Putamen (tissue), 1 donor: ENCODE data around the gene BICC1.

Experiments
- DNase-seq: peaks from one replicate; pipeline ENCODE4 v3.0.0-alpha.2; 2016; ENCODE audit warnings: low spot score

Gene BICC1

DNA sequence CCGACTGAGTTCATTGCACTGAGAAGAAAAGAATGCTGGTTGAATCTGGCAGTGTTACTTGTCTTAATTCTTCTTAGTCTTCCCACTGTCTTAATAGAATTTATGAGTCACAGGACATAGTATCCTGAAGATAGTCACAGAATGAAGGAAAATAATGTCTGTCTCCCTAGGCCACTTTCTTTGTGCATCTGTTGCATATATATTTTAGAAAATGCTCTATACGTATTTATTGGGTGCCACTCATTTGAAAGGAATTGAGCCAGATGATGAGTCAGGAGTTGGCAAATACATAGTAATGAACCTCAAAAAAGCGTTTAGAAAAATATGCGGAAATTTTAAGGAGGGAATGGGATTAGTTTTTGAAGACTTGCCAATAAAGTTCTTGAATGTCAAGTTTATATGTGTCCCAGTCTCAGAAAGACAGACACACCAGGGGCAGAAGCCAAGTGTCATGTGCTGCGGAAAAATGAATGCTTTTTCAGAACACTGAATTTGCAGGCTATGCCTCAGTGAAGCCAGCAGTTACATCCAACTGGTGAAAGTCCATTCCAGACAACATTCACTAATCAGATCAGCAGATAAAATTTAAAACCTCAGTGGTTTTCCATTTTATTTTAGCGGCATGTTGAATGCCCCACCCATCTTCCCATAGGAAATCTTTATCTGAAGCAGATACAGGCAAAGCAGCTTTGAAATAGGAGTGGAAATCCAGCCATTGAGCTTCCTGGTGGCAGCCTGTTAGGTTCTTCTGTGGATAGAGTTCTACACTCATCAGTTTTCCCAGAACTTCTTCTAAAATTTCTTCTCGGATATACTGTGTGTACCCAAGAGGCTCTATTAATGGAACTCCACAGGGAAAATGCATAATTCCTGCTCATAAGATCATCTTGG, 308.4 kb downstream of the BICC1 start:
- DNase-seq: no peak

DNA sequence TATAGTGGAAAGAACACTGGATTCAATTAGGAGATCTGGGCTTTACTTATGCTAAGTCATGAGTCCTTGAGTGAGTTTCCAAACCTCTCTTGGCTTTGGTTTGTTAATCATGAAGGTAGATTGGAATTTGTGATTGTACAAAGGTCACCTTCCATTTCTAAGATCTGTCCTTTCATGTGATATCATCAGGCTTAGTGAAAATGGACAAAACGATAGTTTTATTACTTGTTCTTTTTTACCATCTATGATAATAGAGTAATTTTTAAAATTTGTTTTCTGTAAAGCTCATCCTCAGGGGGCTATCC, 309.0 kb downstream of the BICC1 start:
- DNase-seq: no peak

DNA sequence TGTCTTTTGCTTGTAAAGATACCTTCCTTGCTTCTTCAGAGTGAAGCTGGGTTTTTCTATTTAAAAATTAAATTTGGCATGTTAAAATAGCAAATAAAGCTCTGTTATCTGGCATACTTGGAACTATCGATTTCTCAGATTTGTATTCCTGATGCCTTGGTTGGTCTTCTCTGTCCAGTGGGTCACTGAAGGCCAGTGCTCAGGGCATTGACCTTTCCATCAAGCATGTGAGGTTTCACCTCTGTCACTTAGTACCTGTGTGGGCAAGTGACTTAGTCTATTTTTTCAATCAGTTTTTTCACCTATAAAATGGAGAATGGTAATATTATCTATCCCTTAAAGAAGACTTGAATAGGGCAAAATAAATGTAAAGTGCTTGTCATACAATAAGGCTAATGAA, 311.3 kb downstream of the BICC1 start:
- no peak for DNase-seq

DNA sequence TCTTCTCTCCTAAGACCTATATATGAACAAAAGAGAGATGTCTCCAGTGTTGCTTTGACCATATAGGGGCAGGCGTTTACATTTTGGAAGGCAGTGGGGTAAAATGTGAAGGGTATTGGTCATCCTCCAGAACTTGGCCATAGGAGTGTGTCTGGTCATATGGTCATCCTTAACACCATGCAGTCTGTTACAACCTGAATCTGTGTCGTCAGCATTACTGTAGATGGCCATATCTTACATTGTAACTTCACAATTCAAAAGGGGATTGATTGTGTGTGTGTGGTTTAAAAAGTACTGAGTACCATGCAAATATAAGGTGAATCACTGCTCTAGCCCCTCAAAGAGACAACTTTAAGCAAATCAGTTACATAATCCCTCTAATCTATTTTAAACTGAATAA, 311.7 kb downstream of the BICC1 start:
- no peak for DNase-seq

DNA sequence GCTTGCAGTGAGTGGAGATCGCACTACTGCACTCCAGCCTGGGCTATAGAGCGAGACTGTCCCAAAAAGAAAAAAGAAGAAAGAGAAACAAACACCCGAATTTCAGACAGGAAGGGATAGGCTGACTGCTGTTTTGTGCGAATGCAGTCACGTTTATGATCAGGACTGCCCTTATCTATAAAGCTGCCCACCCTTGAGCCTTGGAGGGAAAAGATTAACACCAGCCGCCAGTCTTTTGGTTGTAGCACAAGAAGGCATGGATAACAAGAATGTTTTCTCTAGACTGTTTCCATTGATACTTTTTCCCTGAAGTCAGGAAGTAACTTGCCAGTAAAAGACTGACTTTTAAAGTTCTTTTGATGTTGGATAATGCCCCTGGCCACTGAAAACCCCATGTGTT, 314.0 kb downstream of the BICC1 start:
- DNase-seq: no peak

DNA sequence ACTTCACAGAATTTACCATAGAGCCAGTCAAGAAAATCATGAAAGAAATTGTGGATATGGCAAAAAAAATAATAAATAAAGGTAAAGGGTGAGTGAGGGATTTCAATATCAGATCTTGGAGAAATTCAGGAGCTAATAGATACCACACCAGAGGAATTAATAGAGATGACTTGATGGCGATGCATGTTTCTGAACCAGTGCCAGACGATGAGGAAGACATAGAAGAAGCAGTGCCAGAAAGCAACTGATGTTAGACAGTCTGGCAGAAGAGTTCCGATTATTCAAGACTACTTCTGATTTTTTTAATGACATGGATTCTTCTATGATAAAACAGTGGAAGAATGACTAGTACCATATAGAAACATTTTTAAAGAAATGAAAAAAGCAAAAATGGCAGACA, 314.7 kb downstream of the BICC1 start:
- no peak for DNase-seq

DNA sequence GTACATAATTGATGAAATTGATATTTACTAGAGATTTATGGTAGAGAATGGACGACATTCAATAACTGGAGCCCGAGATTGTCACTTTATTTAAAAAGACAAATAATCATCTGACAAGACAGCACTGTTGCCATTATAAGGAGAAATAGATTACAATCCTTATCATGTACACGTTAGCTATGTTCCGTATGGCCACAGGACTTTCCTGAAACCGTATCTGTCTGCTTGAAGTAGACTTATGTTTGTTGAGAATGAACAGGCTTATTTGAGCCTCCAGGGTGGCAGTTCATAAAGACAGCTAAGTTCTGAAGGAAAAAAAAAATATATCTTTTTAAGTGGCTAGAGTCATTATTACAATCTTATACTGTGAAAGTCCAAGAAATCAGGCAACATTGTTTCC, 317.2 kb downstream of the BICC1 start:
- no peak for DNase-seq

DNA sequence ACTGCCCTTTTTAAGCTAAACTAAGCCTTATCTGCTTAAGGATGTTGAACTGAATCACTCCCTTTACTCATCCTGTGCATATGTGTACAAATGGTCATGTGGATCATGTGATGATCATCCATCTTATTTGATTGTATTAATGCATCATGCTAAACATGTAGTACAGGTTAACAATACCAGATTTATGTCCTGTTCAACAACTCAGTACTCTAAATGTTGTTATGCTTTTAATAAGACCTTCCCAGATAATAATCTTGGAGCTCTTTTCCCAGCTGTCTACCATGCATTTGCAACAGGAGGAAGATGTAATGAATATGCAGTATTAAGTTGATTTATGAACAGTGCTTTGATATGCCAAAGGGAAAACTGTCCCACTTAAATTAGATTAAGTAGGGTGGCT, 318.0 kb downstream of the BICC1 start:
- DNase-seq: no peak

DNA sequence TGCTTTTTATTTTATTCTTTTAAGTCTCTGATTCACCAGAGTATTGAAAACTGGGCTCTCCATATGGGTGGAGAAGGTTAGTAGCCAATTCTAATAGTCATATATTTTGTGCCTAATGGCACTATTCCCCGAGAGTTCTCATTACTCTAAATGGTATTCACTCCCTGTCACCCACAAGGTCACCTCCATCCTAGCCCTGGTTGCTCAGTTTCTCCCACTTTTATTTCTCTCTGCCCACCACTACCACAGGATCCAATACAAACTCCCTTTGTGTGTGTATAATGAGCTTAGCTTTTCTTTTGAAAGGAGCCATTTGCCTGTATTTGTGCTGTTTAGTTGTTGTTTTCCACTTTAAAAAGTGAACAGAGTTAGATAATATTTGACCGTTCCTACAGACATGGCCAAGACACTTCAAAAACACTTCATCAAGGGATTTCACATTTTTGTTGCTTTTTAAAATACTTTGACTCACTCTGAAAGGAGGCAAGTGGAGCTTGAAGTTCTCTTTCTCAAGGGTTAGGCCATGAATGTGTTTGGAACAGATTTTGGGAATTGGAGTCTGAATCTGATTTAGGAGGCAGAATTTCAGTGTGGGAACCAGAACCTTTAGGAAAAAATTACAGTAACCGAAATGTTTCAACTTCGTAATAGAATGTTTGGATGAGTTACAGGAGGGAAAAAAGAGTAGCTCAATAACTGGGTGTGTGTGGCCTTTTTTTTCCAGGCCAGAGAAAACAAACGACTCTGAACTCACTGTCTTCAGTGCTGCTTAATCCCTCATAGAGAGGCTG, 321.3 kb downstream of the BICC1 start:
- peak; percentile 1 for DNase-seq

DNA sequence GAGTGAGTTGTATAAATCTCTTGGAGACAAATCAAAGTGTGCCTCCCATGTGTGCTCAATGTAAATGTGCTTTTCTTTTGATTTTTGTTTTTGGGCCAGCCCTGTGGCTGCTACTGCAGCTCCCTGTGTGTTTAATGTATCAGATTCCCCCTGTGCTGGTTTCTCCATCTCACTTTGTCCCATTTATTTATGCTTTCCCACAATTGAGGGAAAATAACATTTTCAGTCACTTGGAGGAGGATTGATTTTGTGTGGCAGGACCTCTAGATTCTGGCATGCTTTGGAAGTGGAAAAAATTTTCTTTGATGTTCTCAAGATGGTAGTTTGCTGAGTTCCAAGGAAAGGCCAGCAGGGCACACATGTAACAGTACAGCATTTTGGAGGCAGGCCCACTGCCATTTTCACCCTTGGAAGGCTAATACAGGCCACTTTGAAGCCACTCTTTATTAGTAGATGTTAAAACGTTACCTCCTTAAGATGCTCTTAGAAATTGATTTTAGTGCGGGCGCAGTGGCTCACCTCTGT, 323.6 kb downstream of the BICC1 start:
- DNase-seq: no peak

DNA sequence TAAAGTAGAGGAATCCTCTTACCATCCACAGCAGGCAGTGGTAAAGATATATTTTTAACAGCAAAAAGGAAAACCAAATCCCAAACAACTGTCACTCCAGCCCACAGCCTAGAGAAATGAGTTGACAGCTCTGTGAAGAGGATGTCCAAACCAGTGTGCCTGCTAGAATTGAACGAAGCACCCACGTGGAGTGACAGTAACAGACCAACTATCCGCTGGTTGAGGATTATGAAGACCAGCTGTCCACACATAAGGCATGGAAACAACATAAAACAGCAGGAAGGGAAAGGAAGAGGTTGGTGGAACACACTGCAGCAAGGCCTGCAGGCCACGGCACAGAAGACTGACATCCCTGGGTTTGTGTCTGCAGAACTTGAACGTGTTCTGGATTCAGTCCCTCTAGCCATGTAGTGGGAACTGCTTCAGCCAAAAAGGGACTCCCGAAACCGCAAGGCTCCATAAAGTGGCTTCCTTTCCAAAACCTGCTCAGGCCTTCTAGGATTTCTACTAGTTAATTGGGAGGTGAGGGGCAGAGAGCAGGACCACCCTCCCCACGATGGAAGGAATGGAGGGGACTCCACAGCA, 324.4 kb downstream of the BICC1 start:
- no peak for DNase-seq

DNA sequence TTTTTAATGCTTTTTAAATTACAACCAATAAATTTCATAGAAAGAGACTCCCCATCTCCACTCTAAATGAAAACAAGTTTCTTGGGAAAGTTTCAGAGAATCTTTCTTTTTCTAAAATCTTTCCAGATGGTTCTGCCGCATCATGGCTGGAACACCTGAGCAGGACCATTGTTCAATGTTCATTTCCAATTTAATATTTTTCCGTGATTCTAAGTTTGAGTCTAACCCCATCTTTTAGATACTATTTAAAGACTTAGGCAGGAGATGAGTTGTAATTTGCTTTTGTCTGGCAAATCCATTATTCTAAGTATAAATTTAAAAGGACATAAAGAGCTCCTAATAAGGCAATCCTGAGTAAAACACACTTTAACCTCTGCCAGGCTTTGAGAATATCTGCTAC, 325.2 kb downstream of the BICC1 start:
- DNase-seq: no peak

DNA sequence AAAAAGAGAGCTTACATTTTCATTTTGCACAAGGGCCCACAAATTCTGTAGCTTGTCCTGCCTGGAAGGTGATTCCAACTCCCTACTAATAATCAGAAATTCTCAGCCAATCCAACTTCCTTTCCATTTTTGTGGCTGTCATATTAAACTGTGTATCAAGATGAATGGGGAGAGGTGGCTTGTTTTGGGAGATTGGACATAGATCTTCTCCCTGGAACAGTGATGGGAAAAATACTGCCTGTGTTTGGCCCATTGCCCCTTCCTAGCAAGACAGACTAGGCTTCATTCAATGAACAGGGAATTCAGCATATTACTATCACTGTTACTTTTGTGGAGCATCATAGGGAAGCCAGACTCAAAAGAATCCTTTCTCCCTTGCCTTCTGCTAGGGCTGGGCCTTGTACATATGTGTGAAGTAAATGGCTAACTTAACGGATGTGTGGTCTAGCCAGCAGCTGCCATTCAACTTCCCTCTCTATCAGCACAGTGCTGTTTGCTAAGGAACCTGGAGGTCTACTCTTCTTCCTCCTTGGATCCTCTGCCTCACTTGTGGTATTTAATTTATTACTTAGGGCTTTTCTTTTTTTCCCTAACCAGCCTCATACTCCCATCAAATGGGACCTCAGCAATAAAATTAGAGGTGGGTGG, 326.0 kb downstream of the BICC1 start:
- no peak for DNase-seq

DNA sequence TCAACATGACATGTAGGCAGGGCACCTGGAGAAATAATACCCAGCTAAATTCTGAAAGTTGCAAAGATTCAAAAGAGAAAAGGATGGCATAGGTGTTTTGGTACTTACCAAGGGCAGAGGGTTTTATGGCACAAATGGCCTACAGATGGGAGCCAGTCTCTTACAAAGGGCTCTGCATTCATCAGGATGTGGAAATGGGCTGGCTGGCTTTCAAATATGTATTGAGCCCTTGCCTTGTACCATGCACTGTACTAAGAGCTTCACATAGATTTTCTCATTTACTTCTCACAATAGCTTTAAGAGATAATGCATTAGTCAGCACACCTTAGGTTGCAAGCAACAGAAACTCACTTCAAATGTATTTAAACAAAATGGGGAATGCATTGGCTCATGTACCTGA, 327.1 kb downstream of the BICC1 start:
- no peak for DNase-seq

DNA sequence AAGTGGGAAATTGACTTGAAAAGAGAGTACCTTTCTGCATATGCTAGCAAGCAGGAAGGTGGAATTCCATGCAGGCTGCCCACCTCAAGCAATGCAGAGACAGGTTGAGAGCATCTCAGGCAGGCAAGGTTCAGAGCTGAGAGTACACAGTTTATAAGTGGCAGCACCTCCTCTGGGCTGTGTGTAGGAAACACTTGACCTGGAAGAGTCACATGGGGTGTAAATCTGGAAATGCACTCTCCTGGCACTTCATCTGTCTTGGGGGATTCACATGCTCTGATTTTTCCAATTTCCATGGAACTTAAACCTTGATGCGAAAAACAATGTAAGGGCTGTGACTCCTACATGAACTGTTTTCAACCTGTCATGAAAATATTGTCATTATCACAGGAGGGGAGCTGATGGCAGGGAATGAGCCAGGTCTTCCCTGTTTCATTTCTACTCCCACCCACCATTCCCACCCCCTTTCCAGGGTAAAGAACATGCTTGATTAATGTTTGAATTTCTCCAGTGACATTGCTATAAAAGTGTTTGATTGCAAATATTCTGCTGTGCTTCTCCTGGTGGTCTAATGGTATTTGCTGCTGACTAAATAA, 328.3 kb downstream of the BICC1 start:
- DNase-seq: no peak

DNA sequence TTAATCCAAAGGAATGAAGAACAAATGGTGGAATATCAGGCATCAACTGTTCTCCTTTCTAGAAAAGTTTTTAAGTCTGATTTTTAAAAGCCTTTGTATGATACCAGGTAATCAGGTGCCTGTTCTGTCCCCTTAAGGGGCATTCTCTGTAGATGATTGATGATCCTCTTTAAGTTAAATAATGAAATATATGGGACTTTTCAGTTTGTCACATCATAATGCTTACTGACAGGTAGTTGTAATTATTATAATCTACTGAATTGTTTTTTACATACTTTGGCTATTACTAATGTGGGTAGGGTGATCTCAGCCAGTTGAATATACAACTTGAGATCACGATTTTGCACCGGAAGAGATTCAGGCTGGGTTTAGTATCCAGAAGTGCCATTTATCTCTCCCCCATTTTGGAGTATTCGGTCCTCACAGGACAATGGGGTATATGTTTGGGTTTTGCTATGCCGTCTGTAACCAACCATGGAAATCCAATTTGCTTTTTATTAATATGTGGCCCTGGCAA, 330.2 kb downstream of the BICC1 start:
- DNase-seq: no peak

DNA sequence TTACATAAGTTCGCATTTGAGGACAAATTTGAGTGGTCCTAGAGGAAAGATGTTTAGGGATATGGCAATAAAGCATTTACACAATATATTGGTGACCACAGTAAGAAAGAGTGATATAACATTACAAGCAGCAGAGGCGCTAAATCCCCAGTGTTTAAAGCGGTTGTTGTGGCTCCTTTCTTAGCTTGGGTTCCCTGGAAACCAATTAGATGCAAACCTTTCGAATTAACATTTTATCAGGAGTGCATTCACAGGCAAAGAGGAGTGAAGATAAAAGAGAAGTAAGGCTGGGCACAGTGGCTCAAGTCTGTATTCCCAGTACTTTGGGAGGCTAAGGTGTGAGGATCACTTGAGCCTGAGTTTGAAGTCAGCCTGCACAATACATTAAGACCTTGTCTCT, 331.1 kb downstream of the BICC1 start:
- no peak for DNase-seq

DNA sequence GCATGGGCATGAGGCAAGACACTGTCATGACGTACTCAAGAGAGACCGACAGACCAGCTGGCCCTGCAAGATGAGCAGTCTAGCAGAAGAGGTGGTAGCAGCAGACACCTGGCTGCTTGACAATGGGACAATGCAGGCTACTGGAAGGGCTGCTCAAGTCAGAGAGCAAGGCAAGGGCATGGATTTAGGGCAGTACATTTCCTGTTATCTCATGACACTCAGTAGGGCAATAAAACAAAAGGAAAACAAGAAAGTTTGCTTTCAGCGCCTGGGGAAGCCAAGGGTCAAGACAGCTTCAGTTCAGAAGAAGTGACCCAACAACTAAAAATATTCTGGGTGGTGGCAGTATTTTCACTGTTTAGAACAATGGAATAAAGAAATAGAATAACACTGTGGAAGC, 332.0 kb downstream of the BICC1 start:
- DNase-seq: no peak

DNA sequence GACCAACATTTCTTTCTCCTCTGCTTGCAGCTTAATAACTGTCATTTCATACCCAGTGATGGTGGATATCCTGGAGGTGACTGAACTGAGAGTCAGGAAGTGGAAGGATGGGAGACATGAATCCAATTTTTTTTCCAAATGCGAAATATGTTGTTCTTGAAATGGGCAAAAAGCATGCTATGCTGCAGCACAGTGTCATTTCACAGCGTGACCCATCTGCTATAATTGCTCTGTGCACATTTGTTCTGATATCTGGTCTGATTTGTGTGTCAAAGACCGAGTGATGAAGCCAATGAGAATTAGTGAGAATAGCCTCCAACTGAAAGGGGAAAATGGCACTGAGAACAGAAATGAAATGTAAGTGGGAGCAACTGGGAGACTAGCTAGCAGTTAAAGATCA, 334.2 kb downstream of the BICC1 start:
- no peak for DNase-seq

DNA sequence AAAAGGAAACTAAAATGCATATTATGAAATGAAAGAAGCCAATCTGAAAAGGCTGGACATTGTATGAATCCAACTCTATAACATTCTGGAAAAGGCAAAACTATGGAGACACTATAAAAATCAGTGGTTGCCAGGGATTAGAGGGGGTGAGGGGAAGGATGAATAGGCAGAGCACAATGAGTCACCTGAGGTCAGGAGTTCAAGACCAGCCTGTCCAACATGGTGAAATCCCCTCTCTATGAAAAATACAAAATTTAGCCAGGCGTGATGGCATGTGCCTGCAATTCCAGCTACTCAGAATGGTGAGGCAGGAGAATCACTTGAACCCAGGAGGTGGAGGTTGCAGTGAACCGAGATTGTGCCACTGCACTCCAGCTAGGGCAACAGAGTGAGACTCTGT, 338.9 kb downstream of the BICC1 start:
- no peak for DNase-seq

DNA sequence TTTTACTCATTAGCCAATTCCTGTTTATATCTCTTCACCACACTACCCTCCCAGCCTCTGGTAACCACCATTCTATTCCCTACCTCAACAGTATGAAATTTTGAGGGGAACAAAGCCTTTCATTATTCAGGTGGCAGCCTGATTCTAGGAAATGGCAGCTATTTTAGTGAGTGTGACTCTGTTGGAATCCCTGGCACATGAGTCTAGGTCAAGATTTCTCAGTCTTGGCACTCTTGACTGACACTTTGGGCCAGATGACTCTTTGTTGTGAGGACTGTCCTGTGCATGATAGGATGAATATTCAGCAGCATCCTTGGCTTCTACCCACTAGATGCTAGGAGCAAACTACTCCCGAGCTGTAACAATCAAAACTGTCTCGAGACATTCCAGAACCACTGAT, 341.0 kb downstream of the BICC1 start:
- DNase-seq: no peak

DNA sequence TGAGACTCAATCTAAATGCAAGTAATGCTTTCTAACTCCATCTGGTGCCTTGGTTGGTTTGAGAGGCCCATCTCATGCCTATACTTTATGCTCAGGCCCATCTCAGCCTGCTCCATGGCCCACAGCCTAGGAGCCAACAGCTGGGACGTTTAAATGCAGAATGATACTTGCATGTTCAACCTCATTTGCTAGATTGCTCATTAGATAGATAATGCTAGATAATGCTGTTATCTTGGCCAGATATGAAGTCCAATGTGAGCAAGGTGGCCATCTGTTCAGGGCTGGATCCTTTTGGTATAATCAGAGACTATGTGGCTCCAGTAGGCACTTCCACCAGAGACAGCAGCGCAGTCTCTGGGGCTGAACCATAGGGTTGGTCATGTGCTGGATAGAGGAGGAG, 342.1 kb downstream of the BICC1 start:
- DNase-seq: no peak
